Keratinocyte (primary cell): ENCODE measurements around the gene NSDHL.

ENCODE experiments used
- CTCF ChIP-seq, 3 experiments: IDR thresholded peaks in 1 of 3; conservative IDR thresholded peaks in 1 of 3; optimal IDR thresholded peaks in 1 of 3; 2 replicates in 2 of 3; 3 replicates in 1 of 3; pipeline versions ENCODE3 to v1.5.1; 2011; ENCODE audit warnings: low read length in 3 of 3, mild to moderate bottlenecking in 3 of 3, moderate library complexity in 2 of 3, control low read depth in 1 of 3, inconsistent platforms in 1 of 3; ENCODE audit not compliant: insufficient read depth in 2 of 3; ENCODE audit errors: extremely low read depth in 1 of 3
- EZH2 ChIP-seq: IDR thresholded peaks from one replicate; pipeline ENCODE4 v1.6.1; 2012; ENCODE audit warnings: inconsistent platforms, mild to moderate bottlenecking, low read length, moderate library complexity

- TF ChIP-seq CTCF (optimal IDR thresholded peaks at IDR 0.05 in 1 of 3, IDR thresholded peaks at IDR 0.05 in 1 of 3, conservative IDR thresholded peaks at IDR 0.05 in 1 of 3; ENCODE audit: extremely low read depth in 1 of 3, insufficient read depth in 2 of 3, low read length in 3 of 3) (no peak), EZH2 (no peak)
Observed at GRCh38 chrX:152833378-152833777, 2.5 kb downstream of the NSDHL start.
